ENCODE data around the gene FRMD4A. TPM values are rescaled to one million over a fixed set of nuclear protein-coding genes. Genes with fewer than 3 reads are reported as not detected.
A peak's percentile ranks its signal among the peaks of the same experiment; 100 is the strongest.

The FRMD4A gene
- total RNA-seq, 2 donors from 2014 or later: 8.6 to 10.2 TPM

DNA sequence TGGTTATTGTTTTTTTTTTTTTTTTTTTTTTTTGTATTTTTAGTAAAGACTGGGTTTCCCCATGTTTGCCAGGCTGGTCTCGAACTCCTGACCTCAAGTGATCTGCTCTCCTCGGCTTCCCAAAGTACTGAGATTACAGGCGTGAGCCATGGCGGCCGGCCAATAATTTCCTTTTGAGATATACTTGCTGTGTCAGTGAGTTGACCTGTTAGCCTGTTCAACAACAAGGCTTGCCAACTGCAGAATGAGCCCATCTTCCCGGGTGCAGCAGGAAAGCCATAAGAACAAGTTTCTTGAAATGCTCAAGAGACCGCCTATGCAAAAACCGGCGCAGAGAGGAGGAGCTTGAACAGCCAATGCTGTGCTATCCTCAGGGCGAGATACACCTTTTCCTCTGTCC is 631.5 kb downstream of the FRMD4A start:
- no peaks in the 10 kb centered on the region for H3K4me1 ChIP-seq
- H3K9ac ChIP-seq (ENCODE audit: low read depth in 2 of 2, low read length in 2 of 2): no peak overlapping the region
- H3K27me3 ChIP-seq: no peaks in the 10 kb centered on the region
- no peaks in the 10 kb centered on the region for H3K9me3 ChIP-seq
- H3K36me3 ChIP-seq: no peaks in the 10 kb centered on the region
- intact Hi-C loops (cut with DNase I): no loop called here
- no peak overlapping the region for H3K4me3 ChIP-seq
- DNase-seq: no peak
- no peak overlapping the region for H3K27ac ChIP-seq
- TF ChIP-seq, protein P1, sequence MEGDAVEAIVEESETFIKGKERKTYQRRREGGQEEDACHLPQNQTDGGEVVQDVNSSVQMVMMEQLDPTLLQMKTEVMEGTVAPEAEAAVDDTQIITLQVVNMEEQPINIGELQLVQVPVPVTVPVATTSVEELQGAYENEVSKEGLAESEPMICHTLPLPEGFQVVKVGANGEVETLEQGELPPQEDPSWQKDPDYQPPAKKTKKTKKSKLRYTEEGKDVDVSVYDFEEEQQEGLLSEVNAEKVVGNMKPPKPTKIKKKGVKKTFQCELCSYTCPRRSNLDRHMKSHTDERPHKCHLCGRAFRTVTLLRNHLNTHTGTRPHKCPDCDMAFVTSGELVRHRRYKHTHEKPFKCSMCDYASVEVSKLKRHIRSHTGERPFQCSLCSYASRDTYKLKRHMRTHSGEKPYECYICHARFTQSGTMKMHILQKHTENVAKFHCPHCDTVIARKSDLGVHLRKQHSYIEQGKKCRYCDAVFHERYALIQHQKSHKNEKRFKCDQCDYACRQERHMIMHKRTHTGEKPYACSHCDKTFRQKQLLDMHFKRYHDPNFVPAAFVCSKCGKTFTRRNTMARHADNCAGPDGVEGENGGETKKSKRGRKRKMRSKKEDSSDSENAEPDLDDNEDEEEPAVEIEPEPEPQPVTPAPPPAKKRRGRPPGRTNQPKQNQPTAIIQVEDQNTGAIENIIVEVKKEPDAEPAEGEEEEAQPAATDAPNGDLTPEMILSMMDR (IDR thresholded peaks at IDR 0.05): no peak

DNA sequence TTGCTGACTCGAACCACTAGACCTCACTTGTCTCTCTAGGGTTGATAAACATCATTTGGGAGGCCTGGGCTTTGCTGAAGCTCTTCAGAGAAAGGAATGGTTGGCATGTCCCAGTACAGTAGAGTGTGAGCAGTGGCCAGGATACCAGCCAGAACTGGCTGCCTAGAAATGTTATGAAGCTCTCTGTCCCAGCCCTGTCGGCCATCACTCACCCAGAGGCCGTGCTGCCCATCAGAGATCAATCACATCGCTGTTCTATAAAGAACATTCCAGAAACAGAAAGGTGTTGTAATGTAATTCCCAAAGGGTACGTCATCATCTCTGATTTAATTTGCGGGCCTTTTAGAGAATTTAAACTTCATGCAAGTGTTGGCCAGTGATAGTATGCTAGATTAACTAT is 632.5 kb downstream of the FRMD4A start:
- no peaks in the 10 kb centered on the region for H3K36me3 ChIP-seq
- H3K9ac ChIP-seq (ENCODE audit: low read depth in 2 of 2, low read length in 2 of 2): no peak overlapping the region
- TF ChIP-seq, protein P1 (IDR thresholded peaks at IDR 0.05): no peak
- intact Hi-C loops (cut with DNase I): no loop called here
- no peak overlapping the region for H3K27ac ChIP-seq
- H3K4me1 ChIP-seq: no peaks in the 10 kb centered on the region
- H3K9me3 ChIP-seq: no peaks in the 10 kb centered on the region
- no peak overlapping the region for H3K4me3 ChIP-seq
- DNase-seq: no peak
- H3K27me3 ChIP-seq: no peaks in the 10 kb centered on the region

DNA sequence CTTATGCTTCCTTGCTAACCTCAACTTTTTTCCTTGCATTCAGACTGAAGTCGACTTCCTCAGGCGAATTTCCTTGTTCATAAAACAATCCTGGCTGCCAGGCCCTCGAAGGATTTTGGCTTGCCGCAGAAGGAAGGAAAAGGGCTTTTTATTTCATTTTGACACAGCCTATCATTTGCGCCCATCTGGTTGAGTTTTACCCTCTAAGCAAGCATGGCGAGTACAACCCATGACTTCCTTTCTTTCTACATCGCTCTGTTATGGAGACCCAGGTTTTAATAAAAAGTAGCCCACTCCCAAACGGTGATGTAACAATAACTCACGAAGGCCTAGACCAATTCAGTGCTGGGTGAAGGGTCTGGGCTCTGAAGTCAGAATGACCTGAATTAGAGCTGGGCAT is 634.7 kb downstream of the FRMD4A start:
- Histone ChIP-seq H3K9ac (ENCODE audit: low read depth in 2 of 2, low read length in 2 of 2) (peak overlapping the region in 1 of 2 donors; percentile 2), H3K4me1 (no peaks in the 10 kb centered on the region), H3K9me3 (no peaks in the 10 kb centered on the region), H3K36me3 (no peaks in the 10 kb centered on the region), H3K27ac (no peak overlapping the region), H3K27me3 (no peaks in the 10 kb centered on the region), H3K4me3 (no peak overlapping the region)
- no peak for DNase-seq
- intact Hi-C loops (cut with DNase I): no loop called here
- TF ChIP-seq, protein P1 (IDR thresholded peaks at IDR 0.05): no peak

DNA sequence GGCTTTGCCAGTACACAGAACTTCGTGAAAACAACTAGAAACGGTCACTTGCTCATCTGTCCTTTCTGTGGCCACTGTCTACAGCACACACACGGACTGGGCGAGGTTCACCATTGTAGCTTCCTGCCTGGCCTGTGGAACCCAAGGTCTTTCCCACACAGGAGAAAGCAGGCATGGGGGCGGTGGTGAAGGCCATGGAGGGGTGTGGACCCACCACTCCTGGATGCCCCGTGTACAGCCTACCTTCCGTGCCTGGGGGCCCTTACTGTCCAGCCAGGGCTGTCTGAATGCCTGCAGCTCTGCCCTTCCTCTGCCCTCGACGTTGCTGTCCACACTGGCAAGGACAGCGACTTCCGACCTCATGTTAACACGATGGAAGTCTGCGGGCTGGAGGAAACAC is 635.1 kb downstream of the FRMD4A start:
- TF ChIP-seq, protein P1 (IDR thresholded peaks at IDR 0.05): no peak
- Histone ChIP-seq H3K9me3 (no peaks in the 10 kb centered on the region), H3K4me1 (no peaks in the 10 kb centered on the region), H3K36me3 (no peaks in the 10 kb centered on the region), H3K9ac (ENCODE audit: low read depth in 2 of 2, low read length in 2 of 2) (peak overlapping the region in 1 of 2 donors; percentile 2), H3K27me3 (no peaks in the 10 kb centered on the region), H3K27ac (no peak overlapping the region), H3K4me3 (no peak overlapping the region)
- intact Hi-C loops (cut with DNase I): no loop called here
- no peak for DNase-seq

DNA sequence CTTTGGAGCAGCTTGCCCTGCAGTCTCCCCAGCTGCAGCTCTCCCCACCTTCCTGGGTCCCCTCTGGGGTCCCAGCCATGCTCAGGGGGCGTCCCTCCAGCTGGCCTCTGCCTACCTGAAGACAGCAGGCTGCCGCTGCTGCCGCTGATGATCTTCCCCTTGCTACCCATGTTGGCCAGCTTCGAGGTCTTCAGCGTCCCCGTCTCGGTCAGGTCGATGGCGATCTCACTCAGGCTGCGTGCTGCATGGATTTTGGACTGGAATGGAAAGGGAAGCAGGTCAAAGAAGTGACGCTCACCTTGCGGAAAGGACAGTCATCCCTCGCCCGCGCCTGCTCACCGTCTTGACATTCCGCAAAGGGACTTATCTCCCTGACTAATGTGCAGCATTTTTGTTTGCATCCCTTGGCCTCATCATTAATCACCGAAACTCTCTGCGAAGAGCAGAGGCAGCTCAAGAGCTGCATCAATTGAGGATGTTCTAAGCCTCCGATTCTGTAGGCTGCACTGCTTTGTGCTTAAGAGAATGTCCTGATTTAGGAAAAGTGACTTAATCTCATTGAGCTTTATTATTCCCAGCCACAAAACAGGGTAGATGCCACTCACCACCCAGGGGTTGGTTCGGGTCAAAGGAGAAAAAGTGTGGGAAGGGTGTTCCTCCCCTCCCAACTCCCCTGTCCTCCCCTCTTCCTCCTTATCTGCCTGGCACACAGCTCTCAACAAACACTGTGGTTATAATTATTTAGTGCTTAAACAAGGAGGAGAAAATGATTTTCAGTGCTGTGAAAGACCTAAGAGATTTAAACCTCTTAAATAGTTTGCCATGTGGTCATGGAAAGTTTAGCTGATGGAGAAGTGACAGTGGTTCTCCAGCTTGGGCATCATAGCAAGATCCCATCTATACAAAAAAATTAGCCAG is 636.7 kb downstream of the FRMD4A start:
- Histone ChIP-seq H3K4me1 (no peaks in the 10 kb centered on the region), H3K36me3 (no peaks in the 10 kb centered on the region), H3K4me3 (no peak overlapping the region), H3K9me3 (no peaks in the 10 kb centered on the region), H3K27me3 (no peaks in the 10 kb centered on the region), H3K9ac (ENCODE audit: low read depth in 2 of 2, low read length in 2 of 2) (no peak overlapping the region), H3K27ac (no peak overlapping the region)
- TF ChIP-seq, protein P1 (IDR thresholded peaks at IDR 0.05): no peak
- DNase-seq: no peak
- intact Hi-C loops (cut with DNase I): no loop called here
